ENCODE data around the gene NFYA.

Gene NFYA

GRCh38 chr6:41073203-41073967 lies 611 bp downstream of the NFYA start:
- peak overlapping the region; percentile 96 for H3K9ac ChIP-seq (ENCODE audit: insufficient read length)
- no peaks in the 10 kb centered on the region for H3K9me3 ChIP-seq (ENCODE audit: low read depth, low read length)
- no peak for DNase-seq (ENCODE audit: low read depth, low spot score)
- H3K36me3 ChIP-seq (ENCODE audit: insufficient read depth, low read length): peaks cover 6% of the 10 kb centered on the region
- peak; percentile 92 for TF ChIP-seq POLR2AphosphoS5 (IDR thresholded peaks at IDR 0.05; ENCODE audit: borderline replicate concordance, low read depth, low read length)
- no peak for TF ChIP-seq EZH2 (IDR thresholded peaks at IDR 0.05)
- TF ChIP-seq FOXP2 (optimal IDR thresholded peaks at IDR 0.05; ENCODE audit: control extremely low read depth, extremely low read length, insufficient read depth): no peak
- H3K27ac ChIP-seq: peak overlapping the region; percentile 92
- H3K4me3 ChIP-seq: peak overlapping the region; percentile 95

DNA sequence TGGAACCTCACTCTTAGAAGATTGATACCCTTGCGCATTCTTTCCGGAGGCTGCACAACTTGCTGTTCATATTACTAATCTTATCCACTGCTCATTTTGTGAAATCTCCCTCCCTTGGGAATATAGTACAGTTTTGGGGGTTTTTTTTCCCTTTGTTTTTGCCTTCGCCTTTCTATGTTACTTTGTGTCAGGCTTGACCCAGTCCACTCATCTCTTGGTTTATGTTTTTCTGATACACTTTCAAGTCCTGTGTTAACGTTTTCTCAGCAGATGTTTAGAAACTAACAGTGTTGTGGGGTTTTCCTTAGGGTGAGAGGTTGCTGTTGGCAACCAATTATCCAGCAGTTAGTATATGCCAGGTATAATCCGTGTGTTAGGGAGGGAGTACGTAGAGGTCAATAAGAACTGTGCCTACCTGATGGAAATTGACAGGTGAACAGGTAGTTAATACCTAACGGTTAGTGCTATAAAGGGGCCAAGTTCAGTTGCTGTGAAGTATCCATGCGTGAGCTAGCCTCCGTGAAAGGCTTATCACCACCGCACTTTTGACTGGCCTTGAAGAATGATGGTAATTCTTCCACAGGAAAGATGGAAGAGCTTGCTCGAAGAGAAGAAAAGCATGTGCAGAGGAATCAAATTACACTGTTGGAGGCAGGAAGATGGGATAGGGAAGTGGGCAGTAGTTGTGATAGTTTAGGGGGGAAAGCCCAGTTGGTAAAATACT lies 1.4 kb downstream of the NFYA start:
- TF ChIP-seq EZH2 (IDR thresholded peaks at IDR 0.05): no peak
- peak; percentile 22; the same call in 1 of the 2 replicates for TF ChIP-seq POLR2AphosphoS5 (IDR thresholded peaks at IDR 0.05; ENCODE audit: borderline replicate concordance, low read depth, low read length)
- no peaks in the 10 kb centered on the region for H3K9me3 ChIP-seq (ENCODE audit: low read depth, low read length)
- H3K9ac ChIP-seq (ENCODE audit: insufficient read length): peak overlapping the region; percentile 96
- no peak for DNase-seq (ENCODE audit: low read depth, low spot score)
- H3K36me3 ChIP-seq (ENCODE audit: insufficient read depth, low read length): peaks cover 13% of the 10 kb centered on the region
- H3K27ac ChIP-seq: peak overlapping the region; percentile 92
- peak overlapping the region; percentile 95 for H3K4me3 ChIP-seq

DNA sequence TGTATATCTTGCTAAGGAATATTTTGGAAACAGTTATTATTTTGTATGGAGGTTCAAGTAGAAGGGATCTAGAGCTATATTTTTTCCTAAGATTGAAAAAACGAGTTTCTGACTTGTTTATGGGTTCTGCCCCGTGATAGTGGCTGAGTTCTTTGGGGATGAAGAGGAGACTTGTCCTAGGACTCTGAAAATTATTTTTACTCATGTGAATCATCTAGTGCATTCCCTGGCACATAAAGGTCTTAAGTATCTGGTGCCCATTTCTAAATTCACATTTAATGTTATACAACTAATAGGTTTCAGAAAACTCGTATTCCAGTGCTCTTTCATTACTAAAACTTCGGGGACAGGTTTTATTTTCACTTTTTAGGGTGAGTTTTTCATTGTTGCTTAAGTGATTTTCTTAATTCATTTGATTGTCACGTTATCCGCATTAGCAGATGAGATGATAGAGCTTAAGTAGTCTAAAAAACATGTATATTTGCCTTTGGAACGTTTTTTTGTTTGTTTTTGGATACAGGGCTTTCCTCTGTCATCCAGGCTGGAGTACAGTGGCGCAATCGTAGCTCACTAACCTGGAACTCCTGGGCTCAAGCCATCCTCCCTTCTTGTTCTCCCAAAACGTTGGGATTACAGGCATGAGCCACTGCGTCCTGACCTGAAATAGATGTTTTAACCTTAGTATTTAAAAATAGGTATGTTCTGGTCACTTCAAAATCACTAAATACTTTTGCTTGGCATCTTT lies 2.1 kb downstream of the NFYA start:
- no peak overlapping the region for H3K27ac ChIP-seq
- no peak for DNase-seq (ENCODE audit: low read depth, low spot score)

DNA sequence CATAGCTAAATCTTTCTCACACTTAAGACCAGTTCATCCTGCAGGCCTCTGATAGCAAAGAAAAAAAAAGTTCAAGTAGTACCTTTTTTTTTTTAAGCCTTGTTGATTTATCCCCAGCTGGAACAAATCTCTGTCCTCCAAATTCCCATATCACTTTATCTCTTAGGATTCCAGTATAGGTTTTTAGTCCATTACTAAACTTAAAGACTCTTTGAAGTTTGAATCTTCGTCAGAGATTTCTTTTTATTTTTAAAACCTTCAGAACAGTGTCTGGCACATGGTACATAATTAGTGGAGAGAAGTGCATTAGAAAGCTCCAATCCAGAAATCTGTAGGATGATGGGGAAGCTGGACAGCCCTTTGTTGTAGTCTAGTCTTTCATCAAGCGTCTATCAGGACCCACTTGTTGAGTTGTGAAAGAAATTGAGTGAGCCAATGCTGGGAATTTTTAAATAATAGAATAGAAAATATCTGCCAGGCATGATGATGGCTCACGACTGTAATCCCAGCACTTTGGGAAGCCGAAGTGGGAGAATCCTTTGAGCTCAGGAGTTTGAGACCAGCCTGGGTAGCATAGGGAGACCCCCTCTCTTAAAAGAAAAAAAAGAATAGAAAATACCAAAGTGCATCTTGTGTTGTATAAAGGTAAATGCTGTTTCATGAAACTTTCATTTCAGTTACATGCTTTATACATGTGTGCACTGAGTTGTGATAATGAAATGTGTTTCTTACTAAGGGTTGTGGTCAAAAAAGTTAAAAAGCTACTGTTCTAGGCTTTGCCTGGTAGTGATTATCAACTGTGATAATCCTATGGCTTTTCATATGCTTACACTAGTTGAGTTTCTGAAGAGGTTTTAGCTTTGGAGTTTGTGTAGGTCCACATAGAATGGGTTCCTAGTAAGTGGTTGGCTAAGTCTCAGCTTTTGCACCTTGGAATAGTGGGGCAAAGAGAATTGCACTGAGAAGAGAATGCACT lies 3.2 kb downstream of the NFYA start:
- TF ChIP-seq FOXP2 (optimal IDR thresholded peaks at IDR 0.05; ENCODE audit: control extremely low read depth, extremely low read length, insufficient read depth) (no peak), POLR2AphosphoS5 (IDR thresholded peaks at IDR 0.05; ENCODE audit: borderline replicate concordance, low read depth, low read length) (no peak), EZH2 (IDR thresholded peaks at IDR 0.05) (no peak)
- H3K27ac ChIP-seq: no peak overlapping the region
- no peaks in the 10 kb centered on the region for H3K9me3 ChIP-seq (ENCODE audit: low read depth, low read length)
- no peak overlapping the region; the same call in 1 of the 2 replicates for H3K4me3 ChIP-seq
- no peak for DNase-seq (ENCODE audit: low read depth, low spot score)
- peaks cover 31% of the 10 kb centered on the region for H3K36me3 ChIP-seq (ENCODE audit: insufficient read depth, low read length)
- H3K9ac ChIP-seq (ENCODE audit: insufficient read length): peak overlapping the region; percentile 46

More for the DNA sequence above, 2.1 kb downstream of the NFYA start:
- TF ChIP-seq FOXP2 (optimal IDR thresholded peaks at IDR 0.05; ENCODE audit: control extremely low read depth, extremely low read length, insufficient read depth): no peak
- no peak for TF ChIP-seq POLR2AphosphoS5 (IDR thresholded peaks at IDR 0.05; ENCODE audit: borderline replicate concordance, low read depth, low read length)
- TF ChIP-seq EZH2 (IDR thresholded peaks at IDR 0.05): no peak
- Histone ChIP-seq H3K9me3 (ENCODE audit: low read depth, low read length) (no peaks in the 10 kb centered on the region), H3K9ac (ENCODE audit: insufficient read length) (peak overlapping the region; percentile 1), H3K4me3 (peak overlapping the region; percentile 95), H3K36me3 (ENCODE audit: insufficient read depth, low read length) (peaks cover 20% of the 10 kb centered on the region)

- TF ChIP-seq POLR2AphosphoS5 (IDR thresholded peaks at IDR 0.05; ENCODE audit: borderline replicate concordance, low read depth, low read length): no peak
- no peak for TF ChIP-seq EZH2 (IDR thresholded peaks at IDR 0.05)
- no peak for TF ChIP-seq FOXP2 (optimal IDR thresholded peaks at IDR 0.05; ENCODE audit: control extremely low read depth, extremely low read length, insufficient read depth)
- Histone ChIP-seq H3K27ac (no peak overlapping the region), H3K36me3 (ENCODE audit: insufficient read depth, low read length) (peaks cover 44% of the 10 kb centered on the region), H3K4me3 (no peak overlapping the region), H3K9ac (ENCODE audit: insufficient read length) (no peak overlapping the region), H3K9me3 (ENCODE audit: low read depth, low read length) (no peaks in the 10 kb centered on the region)
- no peak for DNase-seq (ENCODE audit: low read depth, low spot score)
These were observed 4.8 kb downstream of the NFYA start for GRCh38 chr6:41077536-41077935.

GRCh38 chr6:41078101-41078500 lies 5.3 kb downstream of the NFYA start:
- Histone ChIP-seq H3K9ac (ENCODE audit: insufficient read length) (no peak overlapping the region), H3K4me3 (no peak overlapping the region), H3K36me3 (ENCODE audit: insufficient read depth, low read length) (peaks cover 50% of the 10 kb centered on the region), H3K9me3 (ENCODE audit: low read depth, low read length) (no peaks in the 10 kb centered on the region), H3K27ac (no peak overlapping the region)
- TF ChIP-seq FOXP2 (optimal IDR thresholded peaks at IDR 0.05; ENCODE audit: control extremely low read depth, extremely low read length, insufficient read depth): no peak
- TF ChIP-seq POLR2AphosphoS5 (IDR thresholded peaks at IDR 0.05; ENCODE audit: borderline replicate concordance, low read depth, low read length): no peak
- no peak for TF ChIP-seq EZH2 (IDR thresholded peaks at IDR 0.05)
- no peak for DNase-seq (ENCODE audit: low read depth, low spot score)

- TF ChIP-seq POLR2AphosphoS5 (IDR thresholded peaks at IDR 0.05; ENCODE audit: borderline replicate concordance, low read depth, low read length): no peak
- no peak for TF ChIP-seq FOXP2 (optimal IDR thresholded peaks at IDR 0.05; ENCODE audit: control extremely low read depth, extremely low read length, insufficient read depth)
- TF ChIP-seq EZH2 (IDR thresholded peaks at IDR 0.05): no peak
- Histone ChIP-seq H3K36me3 (ENCODE audit: insufficient read depth, low read length) (peaks cover 60% of the 10 kb centered on the region), H3K9me3 (ENCODE audit: low read depth, low read length) (no peaks in the 10 kb centered on the region), H3K4me3 (no peak overlapping the region), H3K9ac (ENCODE audit: insufficient read length) (no peak overlapping the region), H3K27ac (no peak overlapping the region)
- no peak for DNase-seq (ENCODE audit: low read depth, low spot score)
These were observed 6.3 kb downstream of the NFYA start for GRCh38 chr6:41079080-41079479.
